GM12878 (cell line): Measurements from ENCODE around the gene LIN7C. TPM values are rescaled to one million over a fixed set of nuclear protein-coding genes. Genes with fewer than 3 reads are reported as not detected.
"Not testable (repeated sequence)": the region's sequence is repeated elsewhere in the genome, so short reads cannot be mapped to it uniquely, and the experiment has no call there.

Experiments used
- ATAC-seq: fragments of 200-7000 bp; cut with Tn5 transposase; 3 replicates; pipeline ENCODE4 v1.9.1; 2020; ENCODE audit warnings: mild to moderate bottlenecking, moderate library complexity
- BruUV-seq: library from RNA; stranded (reverse); fragments of 400-500 nt; replicated peaks from 2 replicates; lab custom pipeline; 2021; lab: Mats Ljungman, UMichigan
- CTCF ChIA-PET: fragments of 300-600 bp; sonication (Branson Sonifier 250); formaldehyde crosslinking; extraction: SDS; loops from one replicate; lab custom pipeline; 2021; ENCODE audit warnings: inconsistent platforms; lab: Yijun Ruan, JAX
- POLR2A ChIA-PET: fragments of 350-600 bp; formaldehyde crosslinking; extraction: SDS; loops from one replicate; lab custom pipeline; 2021; ENCODE audit warnings: inconsistent platforms; lab: Charles Lee
- RAD21 ChIA-PET: fragments of 300-600 bp; sonication (Branson Sonifier 250); formaldehyde crosslinking; loops from one replicate; lab custom pipeline; 2023; ENCODE audit warnings: antibody characterized with exemption; ENCODE audit not compliant: unreplicated experiment; lab: Charles Lee
- SMC1A ChIA-PET: fragments of 300-600 bp; sonication (Branson Sonifier 250); formaldehyde crosslinking; loops from one replicate; lab custom pipeline; 2023; ENCODE audit not compliant: unreplicated experiment, uncharacterized antibody; lab: Charles Lee
- DNase-seq: peaks from one replicate; pipeline ENCODE4 v3.0.0-alpha.2; 2011; ENCODE audit warnings: low read depth, low spot score
- FAIRE-seq: peaks from 3 replicates; lab custom pipeline; 2011; peaks lifted over from hg19 to GRCh38; lab: Jason Lieb, UNC
- H2AFZ ChIP-seq: 2 replicates; pipeline ENCODE4 v1.6.0; 2011; ENCODE audit warnings: low read depth, low read length, control low read depth; ENCODE audit not compliant: control insufficient read depth
- H3K27ac ChIP-seq: 2 replicates; pipeline ENCODE4 v1.5.1; 2011; ENCODE audit warnings: control low read depth; ENCODE audit not compliant: control insufficient read depth, insufficient read depth
- H3K27me3 ChIP-seq, 2 experiments: replicated peaks in 1 of 2; 2 replicates each; pipeline versions ENCODE4 v1.6.0 to v1.6.1; 2011; ENCODE audit warnings: low read length in 1 of 2; ENCODE audit not compliant: control insufficient read depth in 2 of 2, insufficient read depth in 2 of 2
- H3K36me3 ChIP-seq, 2 experiments: 2 replicates each; pipeline ENCODE4 v1.5.1; 2011; ENCODE audit warnings: low read length in 1 of 2; ENCODE audit not compliant: control insufficient read depth in 2 of 2, insufficient read depth in 2 of 2
- H3K4me1 ChIP-seq: 2 replicates; pipeline ENCODE4 v1.6.1; 2011; ENCODE audit warnings: mild to moderate bottlenecking, low read length, moderate library complexity, mixed read lengths; ENCODE audit not compliant: control insufficient read depth, insufficient read depth
- H3K4me2 ChIP-seq: 2 replicates; pipeline ENCODE4 v1.6.0; 2011; ENCODE audit warnings: control low read depth; ENCODE audit not compliant: control insufficient read depth, insufficient read depth
- H3K4me3 ChIP-seq: fragments of 200-600 bp; sonication (generic); 2 replicates; pipeline ENCODE4 v1.5.1; 2016
- H3K79me2 ChIP-seq: 2 replicates; pipeline ENCODE4 v1.6.0; 2011; ENCODE audit warnings: low read length; ENCODE audit not compliant: control insufficient read depth, insufficient read depth
- H3K9ac ChIP-seq: 2 replicates; pipeline ENCODE4 v1.8.0; 2011; ENCODE audit warnings: low read length, control low read depth, mixed read lengths; ENCODE audit not compliant: control insufficient read depth, insufficient read depth
- H3K9me3 ChIP-seq: replicated peaks from 3 replicates; pipeline ENCODE4 v1.5.1; 2011; ENCODE audit warnings: mild to moderate bottlenecking, low read length; ENCODE audit not compliant: control insufficient read depth, insufficient read depth
- H4K20me1 ChIP-seq: 2 replicates; pipeline ENCODE4 v1.6.0; 2011; ENCODE audit not compliant: control insufficient read depth, insufficient read depth
- KAT2A ChIP-seq: conservative IDR thresholded peaks from 2 replicates; pipeline ENCODE4 v1.6.1; 2011; ENCODE audit warnings: low read depth, low read length; ENCODE audit not compliant: control insufficient read depth
- PAX8 ChIP-seq: fragments of 450-650 bp; IDR thresholded peaks from 2 replicates; pipeline ENCODE4 v1.6.1; 2017; ENCODE audit warnings: mild to moderate bottlenecking, moderate library complexity
- WGBS: methylation state at CpG from one replicate; pipeline ENCODE4 v1.1.6; 2016; ENCODE audit warnings: low lambda C conversion rate; ENCODE audit not compliant: insufficient replicate concordance, insufficient coverage; ENCODE audit errors: missing lambda C conversion rate; 5-methylcytosine and 5-hydroxymethylcytosine counted together
- in situ Hi-C: fragments of 300-500 bp; cut with MboI; formaldehyde crosslinking; loops from 9 replicates; pipeline ENCODE4 v1.14.3; 2018; ENCODE audit warnings: mixed read lengths
- intact Hi-C: fragments of 100-400 bp; cut with micrococcal nuclease; formaldehyde crosslinking; loops from one replicate; pipeline ENCODE4 v1.14.2; 2022; ENCODE audit not compliant: unreplicated experiment
- polyA plus RNA-seq, 11 experiments: library from polyadenylated mRNA; depleted of rRNA in 4 of 11; unstranded in 6 of 11; stranded (reverse) in 5 of 11; fragments of >200 nt; fragmentation: Nextera tagmentation in 4 of 11; fragmentation: Illumina TruSeq in 1 of 11; extraction: Ambion mirVana in 4 of 11; extraction: Trizol in 1 of 11; gene quantifications; 1 replicate in 1 of 11; 2 replicates in 10 of 11; pipeline versions ENCODE4 v1.2.1 to v1.2.3, GENCODE V29; 2011 to 2016; ENCODE audit warnings: inconsistent platforms in 2 of 11, missing spikeins in 2 of 11, low read depth in 1 of 11
- total RNA-seq, 4 experiments: library from RNA; depleted of rRNA in 3 of 4; stranded (reverse); fragments of >200 nt in 3 of 4; fragmentation: Illumina TruSeq in 1 of 4; extraction: Trizol in 1 of 4; gene quantifications; 2 replicates each; pipeline versions ENCODE4 v1.2.1 to v1.2.3, GENCODE V29; 2013 to 2021

Gene LIN7C
- total and polyA plus RNA-seq, 10 of the 15 experiments (the other 5 are each of a cell fraction or from before 2014, with no cell fraction given) = 6.0 to 23.7 (median 15.1) TPM

DNA sequence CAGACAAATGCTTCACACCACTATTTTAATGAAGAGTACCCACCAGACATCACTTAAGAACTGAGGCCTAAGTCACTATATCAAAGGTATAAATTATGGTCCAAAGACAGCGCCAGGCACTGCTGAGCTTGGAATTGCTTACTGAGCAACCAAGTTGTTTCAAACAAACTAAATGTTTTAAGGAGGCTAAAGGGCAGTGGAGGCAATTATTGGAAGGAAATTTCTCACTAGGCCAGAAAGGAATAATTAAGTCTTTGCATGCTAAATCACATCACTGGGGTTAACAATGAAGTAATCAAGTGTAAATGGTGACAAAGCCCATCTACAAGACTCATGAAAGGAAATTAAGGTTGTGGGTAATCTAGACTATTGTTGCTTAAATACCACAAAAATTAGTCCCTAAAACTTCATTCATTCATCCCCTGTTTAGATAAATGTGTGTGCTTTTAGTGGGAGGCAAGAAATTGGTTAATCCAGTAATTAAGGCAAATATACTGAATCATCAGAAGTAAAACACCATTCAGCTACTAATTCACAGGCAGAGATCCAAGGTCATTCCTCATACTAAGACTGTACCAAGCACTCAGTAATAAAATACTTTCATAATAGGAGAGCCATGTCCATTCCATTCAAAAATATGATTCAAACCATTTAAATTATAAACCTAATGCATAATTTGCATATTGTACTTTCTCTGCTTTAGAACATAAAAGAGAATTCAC, 55.2 kb downstream of the LIN7C start (continued):
- TF ChIP-seq PAX8 = no peak
- TF ChIP-seq KAT2A = no peak

- in situ Hi-C loops, FAIRE-seq, H3K4me1 ChIP-seq, RAD21 ChIA-PET, BruUV-seq, H3K9me3 ChIP-seq, H3K27me3 ChIP-seq, H3K4me2 ChIP-seq, H3K27ac ChIP-seq, DNase-seq, H4K20me1 ChIP-seq, intact Hi-C loops, H2AFZ ChIP-seq, H3K9ac ChIP-seq, H3K79me2 ChIP-seq, POLR2A ChIA-PET, H3K4me3 ChIP-seq, H3K36me3 ChIP-seq, ATAC-seq: not testable (repeated sequence)
- ChIA-PET SMC1A (interaction anchor here (0.8 kb wide), 1 partner anchor 32 kb away, joined by 4 read pairs; no protein-coding TSS in a partner anchor), CTCF (interaction anchor here (1.1 to 1.2 kb wide), 2 partner anchors 9 to 39 kb away, joined by 3 to 5 read pairs; no protein-coding TSS in a partner anchor)
- WGBS = 69% methylated on average over 5 of the region's 5 CpGs
Observed at GRCh38 chr11:27448184-27448540, 58.4 kb downstream of the LIN7C start.
